Measurements from ENCODE around the gene MT3.
"Not testable (repeated sequence)": the region's sequence is repeated elsewhere in the genome, so short reads cannot be mapped to it uniquely, and the experiment has no call there.

Gene MT3

GRCh38 chr16:56608876-56609462, 19.6 kb downstream of the MT3 start:
- in situ Hi-C loops (cut with MboI; ENCODE audit: low sequenced_read_pairs), result no loop called here

GRCh38 chr16:56609463-56609921, 20.2 kb downstream of the MT3 start:
- in situ Hi-C loops (cut with MboI; ENCODE audit: low sequenced_read_pairs), result no loop called here

GRCh38 chr16:56610017-56610608, 20.8 kb downstream of the MT3 start:
- in situ Hi-C loops (cut with MboI; ENCODE audit: low sequenced_read_pairs), result no loop called here

GRCh38 chr16:56610609-56611111, 21.3 kb downstream of the MT3 start:
- in situ Hi-C loops (cut with MboI; ENCODE audit: low sequenced_read_pairs), result no loop called here

GRCh38 chr16:56611281-56611833, 22.0 kb downstream of the MT3 start:
- in situ Hi-C loops (cut with MboI; ENCODE audit: low sequenced_read_pairs), result no loop called here

GRCh38 chr16:56613706-56614105, 24.4 kb downstream of the MT3 start:
- in situ Hi-C loops (cut with MboI; ENCODE audit: low sequenced_read_pairs), result no loop called here

GRCh38 chr16:56614549-56614991, 25.2 kb downstream of the MT3 start:
- in situ Hi-C loops (cut with MboI; ENCODE audit: low sequenced_read_pairs), result no loop called here

- in situ Hi-C loops (cut with MboI; ENCODE audit: low sequenced_read_pairs), result no loop called here
Observed at GRCh38 chr16:56615353-56615752, 26.0 kb downstream of the MT3 start.

GRCh38 chr16:56616608-56617211, 27.4 kb downstream of the MT3 start:
- in situ Hi-C loops (cut with MboI; ENCODE audit: low sequenced_read_pairs), result no loop called here

GRCh38 chr16:56617212-56618085, 28.1 kb downstream of the MT3 start:
- in situ Hi-C loops (cut with MboI; ENCODE audit: low sequenced_read_pairs), result no loop called here

GRCh38 chr16:56618138-56618537, 28.8 kb downstream of the MT3 start:
- in situ Hi-C loops (cut with MboI; ENCODE audit: low sequenced_read_pairs), result no loop called here

GRCh38 chr16:56620339-56620897, 31.1 kb downstream of the MT3 start:
- in situ Hi-C loops (cut with MboI; ENCODE audit: low sequenced_read_pairs), result no loop called here

- in situ Hi-C loops (cut with MboI; ENCODE audit: low sequenced_read_pairs), result not testable (repeated sequence)
Observed at GRCh38 chr16:56621665-56622445, 32.5 kb downstream of the MT3 start.

GRCh38 chr16:56623184-56623583, 33.9 kb downstream of the MT3 start:
- in situ Hi-C loops (cut with MboI; ENCODE audit: low sequenced_read_pairs), result not testable (repeated sequence)

- in situ Hi-C loops (cut with MboI; ENCODE audit: low sequenced_read_pairs), result no loop called here
Observed at GRCh38 chr16:56623637-56624036, 34.3 kb downstream of the MT3 start.

- in situ Hi-C loops (cut with MboI; ENCODE audit: low sequenced_read_pairs), result no loop called here
Observed at GRCh38 chr16:56625140-56625942, 36.0 kb downstream of the MT3 start, which contains the start of gene MT1E. Gene MT1E (plus strand): TSS chr16:56625781. CDS start chr16:56625852, 71 bp downstream.

GRCh38 chr16:56625943-56626654, 36.8 kb downstream of the MT3 start:
- in situ Hi-C loops (cut with MboI; ENCODE audit: low sequenced_read_pairs), result no loop called here

GRCh38 chr16:56626685-56627084, 37.4 kb downstream of the MT3 start:
- in situ Hi-C loops (cut with MboI; ENCODE audit: low sequenced_read_pairs), result no loop called here

Data from hTERT RPE-1 (cell line).